Measurements from ENCODE around the gene CPNE2. TPM values are rescaled to one million over a fixed set of nuclear protein-coding genes. Genes with fewer than 3 reads are reported as not detected.

Gene CPNE2
- total RNA-seq, 4 donors from 2014 or later: 41.6 to 154 (median 84.2) TPM

DNA sequence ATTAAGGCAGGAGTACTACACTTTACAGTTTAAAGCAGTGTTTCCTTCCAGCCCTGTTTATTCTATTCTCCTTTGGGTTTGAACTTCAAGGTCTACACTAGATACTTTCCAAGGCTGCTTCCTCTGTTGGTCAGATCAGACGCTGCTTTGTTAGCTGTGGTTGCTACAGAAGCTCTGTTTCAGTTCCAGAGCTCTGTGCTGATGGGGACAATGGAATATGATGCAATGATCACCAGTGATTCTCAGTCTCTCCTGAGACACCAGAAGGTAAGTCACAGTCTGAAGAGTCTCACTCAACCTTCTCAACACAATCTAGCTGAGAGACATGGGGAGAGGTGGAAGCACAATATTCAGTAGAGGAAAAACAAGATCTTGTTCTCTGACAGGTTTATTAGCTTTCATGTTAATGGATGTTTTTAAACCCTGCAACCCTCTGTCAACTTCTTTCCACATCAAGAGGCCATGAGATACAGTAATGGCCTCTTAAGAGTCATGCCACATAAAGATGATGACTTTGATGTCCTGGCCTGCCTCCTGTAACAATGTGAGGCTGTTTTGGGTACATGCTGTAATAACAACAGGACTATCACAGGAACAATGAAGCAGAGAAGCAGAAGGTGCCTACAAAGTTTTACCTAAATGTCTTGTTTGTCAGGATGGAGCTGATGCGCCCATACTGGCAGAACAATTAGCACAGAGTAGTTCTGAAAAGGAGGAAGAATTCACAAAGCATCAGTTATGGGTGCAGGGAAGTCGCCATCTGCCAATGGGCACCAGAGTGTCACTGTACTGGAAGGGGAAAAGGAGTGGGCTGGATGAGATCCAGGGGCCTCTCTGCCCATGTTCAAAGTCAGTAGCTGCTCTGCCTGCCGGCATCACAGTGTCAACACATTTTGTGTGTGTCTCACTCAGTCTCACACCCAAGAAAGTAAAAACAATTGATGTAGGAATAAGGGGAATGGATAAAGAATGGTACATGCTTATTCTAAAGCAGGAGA is 60.0 kb downstream of the CPNE2 start:
- DNase-seq: no peak
- peaks cover 0 to 18% (median 5%) of the 10 kb centered on the region in 4 donors for H3K36me3 ChIP-seq
- no peaks in the 10 kb centered on the region for H3K27me3 ChIP-seq
- in situ Hi-C loops (cut with MboI; ENCODE audit: low pct_ligation_motif_present in 1 of 4, low pct_unique_long_range_greater_than_20kb in 1 of 4, low sequenced_read_pairs in 3 of 4): loop anchor here in 3 of 4 donors (25.0 kb wide), 2 partner anchors 190 to 290 kb away; partner anchors contain the start of genes CETP (in 2 of the 3) and SLC12A3 (in 1 of the 3)
- H3K27ac ChIP-seq: no peak overlapping the region
- TF ChIP-seq POLR2AphosphoS5 (IDR thresholded peaks at IDR 0.05) (no peak), EP300 (IDR thresholded peaks at IDR 0.05; ENCODE audit: low read depth) (no peak), POLR2A (IDR thresholded peaks at IDR 0.05) (no peak)
- TF ChIP-seq, protein P1, sequence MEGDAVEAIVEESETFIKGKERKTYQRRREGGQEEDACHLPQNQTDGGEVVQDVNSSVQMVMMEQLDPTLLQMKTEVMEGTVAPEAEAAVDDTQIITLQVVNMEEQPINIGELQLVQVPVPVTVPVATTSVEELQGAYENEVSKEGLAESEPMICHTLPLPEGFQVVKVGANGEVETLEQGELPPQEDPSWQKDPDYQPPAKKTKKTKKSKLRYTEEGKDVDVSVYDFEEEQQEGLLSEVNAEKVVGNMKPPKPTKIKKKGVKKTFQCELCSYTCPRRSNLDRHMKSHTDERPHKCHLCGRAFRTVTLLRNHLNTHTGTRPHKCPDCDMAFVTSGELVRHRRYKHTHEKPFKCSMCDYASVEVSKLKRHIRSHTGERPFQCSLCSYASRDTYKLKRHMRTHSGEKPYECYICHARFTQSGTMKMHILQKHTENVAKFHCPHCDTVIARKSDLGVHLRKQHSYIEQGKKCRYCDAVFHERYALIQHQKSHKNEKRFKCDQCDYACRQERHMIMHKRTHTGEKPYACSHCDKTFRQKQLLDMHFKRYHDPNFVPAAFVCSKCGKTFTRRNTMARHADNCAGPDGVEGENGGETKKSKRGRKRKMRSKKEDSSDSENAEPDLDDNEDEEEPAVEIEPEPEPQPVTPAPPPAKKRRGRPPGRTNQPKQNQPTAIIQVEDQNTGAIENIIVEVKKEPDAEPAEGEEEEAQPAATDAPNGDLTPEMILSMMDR (IDR thresholded peaks at IDR 0.05): no peak
- intact Hi-C loops (cut with DNase I; ENCODE audit: low total_unique reads): no loop called here
- no peak overlapping the region for H3K4me3 ChIP-seq
- H3K9me3 ChIP-seq: no peaks in the 10 kb centered on the region
- H3K4me1 ChIP-seq: peaks cover 0 to 21% (median 0%) of the 10 kb centered on the region in 4 donors
- 80 to 90% methylated on average over 1 to 4 of the region's 4 CpGs for WGBS, 2 donors (ENCODE audit: low coverage in 1 of 2)

DNA sequence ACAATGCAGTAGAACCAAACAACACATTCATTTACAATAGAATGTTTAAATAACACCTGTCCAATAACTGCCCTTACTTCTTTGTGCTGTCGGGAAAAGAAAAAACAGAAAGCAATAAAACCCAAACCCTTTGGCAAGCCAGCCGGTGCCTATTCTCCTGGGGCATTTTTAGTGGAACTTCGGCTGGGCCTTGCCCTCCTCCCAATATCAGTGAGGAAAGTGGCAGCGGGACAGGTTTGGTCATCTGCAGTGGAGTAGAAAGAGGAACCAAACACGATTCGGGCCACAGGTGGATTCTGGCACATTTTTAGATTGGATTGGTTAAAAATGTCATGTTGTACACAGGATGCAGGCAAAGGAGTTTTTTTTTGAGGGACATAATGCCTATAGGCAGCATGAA is 61.5 kb downstream of the CPNE2 start:
- no peak overlapping the region for H3K27ac ChIP-seq
- in situ Hi-C loops (cut with MboI; ENCODE audit: low pct_ligation_motif_present in 1 of 4, low pct_unique_long_range_greater_than_20kb in 1 of 4, low sequenced_read_pairs in 3 of 4): loop anchor here in 3 of 4 donors (25.0 kb wide), 2 partner anchors 192 to 292 kb away; partner anchors contain the start of genes CETP (in 2 of the 3) and SLC12A3 (in 1 of the 3)

DNA sequence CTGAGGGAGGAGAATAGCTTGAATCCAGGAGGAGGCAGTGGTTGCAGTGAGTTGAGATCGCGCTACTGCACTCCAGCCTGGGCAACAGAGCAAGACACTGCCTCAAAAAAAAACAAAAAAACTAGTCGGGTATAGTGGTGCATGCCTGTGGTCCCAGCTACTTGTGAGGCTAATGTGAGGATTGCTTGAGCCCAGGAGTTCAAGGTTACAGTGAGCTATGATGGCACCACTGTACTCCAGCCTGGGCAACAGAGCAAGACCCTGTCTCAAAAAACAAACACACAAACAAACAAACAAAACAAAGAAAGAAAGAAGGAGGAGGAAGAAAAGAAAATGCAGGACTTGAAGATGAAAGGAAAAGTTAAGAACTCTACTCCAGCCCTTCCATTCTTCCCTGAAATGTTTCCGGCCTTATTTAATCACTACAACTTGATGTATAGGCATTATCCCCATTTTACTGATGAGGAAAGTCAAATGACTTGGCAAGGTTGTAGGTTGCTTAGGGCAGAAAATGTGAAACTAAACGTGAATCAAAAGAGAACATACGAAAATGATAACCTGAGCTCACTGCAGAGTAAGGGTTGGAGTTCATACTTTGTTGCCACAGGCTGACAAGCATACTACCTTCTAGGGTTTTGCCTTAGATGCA is 63.4 kb downstream of the CPNE2 start:
- H3K36me3 ChIP-seq: peaks cover 0 to 26% (median 5%) of the 10 kb centered on the region in 4 donors
- H3K4me3 ChIP-seq: no peak overlapping the region
- no peaks in the 10 kb centered on the region for H3K27me3 ChIP-seq
- in situ Hi-C loops (cut with MboI; ENCODE audit: low pct_ligation_motif_present in 1 of 4, low pct_unique_long_range_greater_than_20kb in 1 of 4, low sequenced_read_pairs in 3 of 4) (loop anchor here in 3 of 4 donors (25.0 kb wide), 2 partner anchors 194 to 294 kb away; partner anchors contain the start of genes CETP (in 2 of the 3) and SLC12A3 (in 1 of the 3)), intact Hi-C loops (cut with DNase I; ENCODE audit: low total_unique reads) (no loop called here)
- peaks cover 0 to 17% (median 0%) of the 10 kb centered on the region in 4 donors for H3K4me1 ChIP-seq
- no peak for TF ChIP-seq POLR2AphosphoS5 (IDR thresholded peaks at IDR 0.05)
- TF ChIP-seq EP300 (IDR thresholded peaks at IDR 0.05; ENCODE audit: low read depth): no peak
- TF ChIP-seq, protein P1 (IDR thresholded peaks at IDR 0.05): no peak
- no peak for TF ChIP-seq POLR2A (IDR thresholded peaks at IDR 0.05)
- 64 to 78% methylated on average over 4 to 6 of the region's 6 CpGs for WGBS, 2 donors (ENCODE audit: low coverage in 1 of 2)
- H3K9me3 ChIP-seq: no peaks in the 10 kb centered on the region
- H3K27ac ChIP-seq: no peak overlapping the region
- DNase-seq: no peak

More for the DNA sequence above, 61.5 kb downstream of the CPNE2 start:
- H3K36me3 ChIP-seq: peaks cover 0 to 21% (median 5%) of the 10 kb centered on the region in 4 donors
- DNase-seq: no peak
- H3K27me3 ChIP-seq: no peaks in the 10 kb centered on the region
- 49 to 57% methylated on average over 6 of the region's 6 CpGs for WGBS, 2 donors (ENCODE audit: low coverage in 1 of 2)
- no peak overlapping the region for H3K4me3 ChIP-seq
- intact Hi-C loops (cut with DNase I; ENCODE audit: low total_unique reads): no loop called here
- H3K9me3 ChIP-seq: no peaks in the 10 kb centered on the region
- TF ChIP-seq EP300 (IDR thresholded peaks at IDR 0.05; ENCODE audit: low read depth) (no peak), POLR2A (IDR thresholded peaks at IDR 0.05) (no peak), POLR2AphosphoS5 (IDR thresholded peaks at IDR 0.05) (no peak)
- TF ChIP-seq, protein P1 (IDR thresholded peaks at IDR 0.05): no peak
- H3K4me1 ChIP-seq: peaks cover 0 to 11% (median 0%) of the 10 kb centered on the region in 4 donors
